GM19023 (cell line): ENCODE data around the gene GNG2.

ENCODE experiments used
- ATAC-seq: cut with Tn5 transposase; IDR thresholded peaks from one replicate; pipeline ENCODE4 v1.9.1; 2021; ENCODE audit warnings: mild to moderate bottlenecking, moderate library complexity; ENCODE audit not compliant: unreplicated experiment

The GNG2 gene

GRCh38 chr14:51989293-51990234 lies 129.2 kb downstream of the GNG2 start, which contains the start of gene RTRAF:
RTRAF (plus strand) TSS chr14:51989546; CDS start chr14:51989640, 94 bp downstream.
- ATAC-seq, result peak; percentile 97

GRCh38 chr14:51990488-51990887 lies 130.1 kb downstream of the GNG2 start:
- no peak for ATAC-seq

- no peak for ATAC-seq
Measured at GRCh38 chr14:51993285-51993920, 133.0 kb downstream of the GNG2 start.

- no peak for ATAC-seq
Measured at GRCh38 chr14:51996148-51996746, 135.8 kb downstream of the GNG2 start.

- ATAC-seq, result no peak
Measured at GRCh38 chr14:51998348-51998747, 137.9 kb downstream of the GNG2 start.

- ATAC-seq, result no peak
Measured at GRCh38 chr14:51999084-51999483, 138.7 kb downstream of the GNG2 start.

- ATAC-seq, result no peak
Measured at GRCh38 chr14:52000019-52000582, 139.7 kb downstream of the GNG2 start.

- ATAC-seq, result no peak
Measured at GRCh38 chr14:52000696-52001095, 140.3 kb downstream of the GNG2 start.

- ATAC-seq, result no peak
Measured at GRCh38 chr14:52002542-52002941, 142.1 kb downstream of the GNG2 start.

- ATAC-seq, result no peak
Measured at GRCh38 chr14:52003324-52003723, 142.9 kb downstream of the GNG2 start.

- ATAC-seq, result no peak
Measured at GRCh38 chr14:52005625-52006024, 145.2 kb downstream of the GNG2 start.

GRCh38 chr14:52006361-52006760 lies 145.9 kb downstream of the GNG2 start:
- no peak for ATAC-seq

- no peak for ATAC-seq
Measured at GRCh38 chr14:52007211-52007610, 146.8 kb downstream of the GNG2 start.

- ATAC-seq, result no peak
Measured at GRCh38 chr14:52007637-52008036, 147.2 kb downstream of the GNG2 start.

- no peak for ATAC-seq
Measured at GRCh38 chr14:52008136-52008535, 147.7 kb downstream of the GNG2 start.

- no peak for ATAC-seq
Measured at GRCh38 chr14:52010173-52010693, 149.8 kb downstream of the GNG2 start.

GRCh38 chr14:52011523-52011922 lies 151.1 kb downstream of the GNG2 start:
- ATAC-seq, result no peak

- no peak for ATAC-seq
Measured at GRCh38 chr14:52012635-52013034, 152.2 kb downstream of the GNG2 start.

- ATAC-seq, result no peak
Measured at GRCh38 chr14:52013984-52014600, 153.7 kb downstream of the GNG2 start.

- ATAC-seq, result no peak
Measured at GRCh38 chr14:52014601-52015267, 154.3 kb downstream of the GNG2 start.
